Measurements from ENCODE around the gene IMPG2. TPM values are rescaled to one million over a fixed set of nuclear protein-coding genes. Genes with fewer than 3 reads are reported as not detected.

Gene IMPG2
- polyA plus RNA-seq, 1 donor (not counting 4 experiments of a cell fraction or from before 2014, with no cell fraction given), result 0.16 TPM

- H3K4me2 ChIP-seq (ENCODE audit: control insufficient read depth, extremely low read depth, insufficient read depth, low read depth, low read length), result peak overlapping the region; percentile 59
Measured at GRCh38 chr3:101303089-101303731, 17.2 kb downstream of the IMPG2 start.

DNA sequence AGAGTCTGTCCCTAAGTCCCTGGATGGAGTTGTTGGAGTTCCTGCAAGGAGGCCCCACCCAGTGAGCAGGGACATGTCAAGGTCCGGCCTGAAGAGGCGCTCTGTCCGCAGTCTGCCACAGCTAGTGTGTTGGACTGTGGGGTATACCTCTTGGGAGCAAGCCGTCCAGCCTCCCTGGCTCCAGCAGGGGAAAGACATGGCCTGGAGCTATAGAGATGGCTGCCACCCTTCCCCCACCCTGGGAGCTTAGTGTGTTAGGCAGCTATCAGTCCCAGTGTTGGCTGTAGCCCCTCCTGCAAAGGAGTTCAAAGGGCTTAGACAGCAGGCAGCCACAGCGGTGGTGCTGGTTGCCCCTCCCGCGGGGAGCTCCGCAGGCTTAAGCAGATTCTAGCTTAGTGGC, 20.3 kb downstream of the IMPG2 start:
- Histone ChIP-seq H3K4me1 (ENCODE audit: control insufficient read depth, extremely low read depth, insufficient read depth, low read length) (peaks cover 3% of the 10 kb centered on the region), H3K9me1 (ENCODE audit: control insufficient read depth, extremely low read depth, insufficient read depth, low read length) (no peaks in the 10 kb centered on the region), H4K20me1 (ENCODE audit: control insufficient read depth, extremely low read depth, insufficient read depth, low read length) (no peaks in the 10 kb centered on the region), H3K36me3 (ENCODE audit: control insufficient read depth in 2 of 2, extremely low read depth in 1 of 2, insufficient read depth in 2 of 2, low read length in 2 of 2) (no peaks in the 10 kb centered on the region), H3K27ac (ENCODE audit: control insufficient read depth, insufficient read depth, low read length) (no peak overlapping the region), H3K27me3 (ENCODE audit: control insufficient read depth, extremely low read depth, insufficient read depth, low read length) (no peaks in the 10 kb centered on the region), H3K4me3 (ENCODE audit: control insufficient read depth in 2 of 3, extremely low read depth in 1 of 3, insufficient read depth in 2 of 3, low read depth in 1 of 3, low read length in 3 of 3) (no peak overlapping the region), H3K4me2 (ENCODE audit: control insufficient read depth, extremely low read depth, insufficient read depth, low read depth, low read length) (no peak overlapping the region), H2AFZ (ENCODE audit: control insufficient read depth, low read length) (no peak overlapping the region), H3K9ac (ENCODE audit: control insufficient read depth, extremely low read depth, insufficient read depth, low read length) (no peak overlapping the region), H3K79me2 (ENCODE audit: control insufficient read depth, insufficient read depth, low read length) (no peaks in the 10 kb centered on the region), H3K9me3 (ENCODE audit: control insufficient read depth, low read depth, low read length) (no peaks in the 10 kb centered on the region)
- TF ChIP-seq, protein P1, sequence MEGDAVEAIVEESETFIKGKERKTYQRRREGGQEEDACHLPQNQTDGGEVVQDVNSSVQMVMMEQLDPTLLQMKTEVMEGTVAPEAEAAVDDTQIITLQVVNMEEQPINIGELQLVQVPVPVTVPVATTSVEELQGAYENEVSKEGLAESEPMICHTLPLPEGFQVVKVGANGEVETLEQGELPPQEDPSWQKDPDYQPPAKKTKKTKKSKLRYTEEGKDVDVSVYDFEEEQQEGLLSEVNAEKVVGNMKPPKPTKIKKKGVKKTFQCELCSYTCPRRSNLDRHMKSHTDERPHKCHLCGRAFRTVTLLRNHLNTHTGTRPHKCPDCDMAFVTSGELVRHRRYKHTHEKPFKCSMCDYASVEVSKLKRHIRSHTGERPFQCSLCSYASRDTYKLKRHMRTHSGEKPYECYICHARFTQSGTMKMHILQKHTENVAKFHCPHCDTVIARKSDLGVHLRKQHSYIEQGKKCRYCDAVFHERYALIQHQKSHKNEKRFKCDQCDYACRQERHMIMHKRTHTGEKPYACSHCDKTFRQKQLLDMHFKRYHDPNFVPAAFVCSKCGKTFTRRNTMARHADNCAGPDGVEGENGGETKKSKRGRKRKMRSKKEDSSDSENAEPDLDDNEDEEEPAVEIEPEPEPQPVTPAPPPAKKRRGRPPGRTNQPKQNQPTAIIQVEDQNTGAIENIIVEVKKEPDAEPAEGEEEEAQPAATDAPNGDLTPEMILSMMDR (optimal IDR thresholded peaks at IDR 0.05 in 1 of 3, IDR thresholded peaks at IDR 0.05 in 1 of 3, conservative IDR thresholded peaks at IDR 0.05 in 1 of 3; ENCODE audit: extremely low read depth in 1 of 3, insufficient read depth in 2 of 3, low read length in 3 of 3), result no peak
- TF ChIP-seq EZH2 (IDR thresholded peaks at IDR 0.05; ENCODE audit: low read length), result no peak
- no peak for FAIRE-seq
- dilution Hi-C loops (cut with MboI; ENCODE audit: extremely low pct_ligation_motif_present, low sequenced_read_pairs), result no loop called here
- no peak for DNase-seq (ENCODE audit: low read depth, low spot score)

More at GRCh38 chr3:101303089-101303731, 17.2 kb downstream of the IMPG2 start:
- dilution Hi-C loops (cut with MboI; ENCODE audit: extremely low pct_ligation_motif_present, low sequenced_read_pairs), result no loop called here
- FAIRE-seq, result no peak
- Histone ChIP-seq H4K20me1 (ENCODE audit: control insufficient read depth, extremely low read depth, insufficient read depth, low read length) (no peaks in the 10 kb centered on the region), H3K9me3 (ENCODE audit: control insufficient read depth, low read depth, low read length) (no peaks in the 10 kb centered on the region), H3K4me3 (ENCODE audit: control insufficient read depth in 2 of 3, extremely low read depth in 1 of 3, insufficient read depth in 2 of 3, low read depth in 1 of 3, low read length in 3 of 3) (peak overlapping the region in 1 of 3 experiments; percentile 22), H3K36me3 (ENCODE audit: control insufficient read depth in 2 of 2, extremely low read depth in 1 of 2, insufficient read depth in 2 of 2, low read length in 2 of 2) (no peaks in the 10 kb centered on the region), H3K9me1 (ENCODE audit: control insufficient read depth, extremely low read depth, insufficient read depth, low read length) (no peaks in the 10 kb centered on the region), H2AFZ (ENCODE audit: control insufficient read depth, low read length) (peak overlapping the region; percentile 49), H3K9ac (ENCODE audit: control insufficient read depth, extremely low read depth, insufficient read depth, low read length) (no peak overlapping the region), H3K27me3 (ENCODE audit: control insufficient read depth, extremely low read depth, insufficient read depth, low read length) (no peaks in the 10 kb centered on the region), H3K79me2 (ENCODE audit: control insufficient read depth, insufficient read depth, low read length) (no peaks in the 10 kb centered on the region), H3K27ac (ENCODE audit: control insufficient read depth, insufficient read depth, low read length) (peak overlapping the region; percentile 12), H3K4me1 (ENCODE audit: control insufficient read depth, extremely low read depth, insufficient read depth, low read length) (peaks cover 3% of the 10 kb centered on the region)
- TF ChIP-seq EZH2 (IDR thresholded peaks at IDR 0.05; ENCODE audit: low read length), result no peak
- TF ChIP-seq, protein P1 (optimal IDR thresholded peaks at IDR 0.05 in 1 of 3, IDR thresholded peaks at IDR 0.05 in 1 of 3, conservative IDR thresholded peaks at IDR 0.05 in 1 of 3; ENCODE audit: extremely low read depth in 1 of 3, insufficient read depth in 2 of 3, low read length in 3 of 3), result no peak
- DNase-seq (ENCODE audit: low read depth, low spot score), result no peak
